ENCODE data around the gene WWOX. TPM values are rescaled to one million over a fixed set of nuclear protein-coding genes. Genes with fewer than 3 reads are reported as not detected.
A peak's percentile ranks its signal among the peaks of the same experiment; 100 is the strongest.

The WWOX gene
- total and polyA plus RNA-seq, 2 of the 13 experiments (the other 11 are each of a cell fraction or from before 2014, with no cell fraction given): 9.1 to 37.4 TPM

GRCh38 chr16:78252757-78253156 lies 153.3 kb downstream of the WWOX start (continued):
- TF ChIP-seq ZBTB43 (CRISPR knock-in tag; conservative IDR thresholded peaks at IDR 0.05) (no peak), ELF3 (CRISPR knock-in tag; IDR thresholded peaks at IDR 0.05) (peak; percentile 84), ZBTB26 (CRISPR knock-in tag; IDR thresholded peaks at IDR 0.05; ENCODE audit: borderline replicate concordance) (no peak), ZNF383 (CRISPR knock-in tag; IDR thresholded peaks at IDR 0.05; ENCODE audit: borderline replicate concordance) (no peak), ZNF772 (CRISPR knock-in tag; IDR thresholded peaks at IDR 0.05) (no peak), ZNF768 (CRISPR knock-in tag; IDR thresholded peaks at IDR 0.05) (no peak), ZNF839 (CRISPR knock-in tag; IDR thresholded peaks at IDR 0.05; ENCODE audit: borderline replicate concordance) (no peak), ZNF318 (CRISPR knock-in tag; IDR thresholded peaks at IDR 0.05) (no peak), GFI1 (CRISPR knock-in tag; IDR thresholded peaks at IDR 0.05; ENCODE audit: borderline replicate concordance) (peak; percentile 98), ZNF468 (CRISPR knock-in tag; IDR thresholded peaks at IDR 0.05) (no peak), ZBTB20 (CRISPR knock-in tag; IDR thresholded peaks at IDR 0.05; ENCODE audit: borderline replicate concordance, low read depth) (peak; percentile 93; the same call in 1 of the 2 replicates), IRF1 (CRISPR knock-in tag; IDR thresholded peaks at IDR 0.05; ENCODE audit: low read depth) (no peak), NFE2L1 (CRISPR knock-in tag; IDR thresholded peaks at IDR 0.05; ENCODE audit: borderline replicate concordance) (no peak), RELA (CRISPR knock-in tag; IDR thresholded peaks at IDR 0.05) (no peak), ZSCAN20 (CRISPR knock-in tag; IDR thresholded peaks at IDR 0.05; ENCODE audit: borderline replicate concordance) (no peak), ZNF574 (CRISPR knock-in tag; IDR thresholded peaks at IDR 0.05) (no peak)
